Type B pancreatic cell (in vitro differentiated cells): ENCODE results near the gene NDUFS6. TPM values are rescaled to one million over a fixed set of nuclear protein-coding genes. Genes with fewer than 3 reads are reported as not detected.
"Not testable (repeated sequence)": the region's sequence is repeated elsewhere in the genome, so short reads cannot be mapped to it uniquely, and the experiment has no call there.

ENCODE experiments used
- DNase-seq: peaks from one replicate; pipeline ENCODE4 v3.0.0; 2021; ENCODE audit warnings: mixed read lengths; ENCODE audit not compliant: unreplicated experiment; ENCODE audit errors: extremely low spot score
- H3K27ac Mint-ChIP-seq: 2 replicates; pipeline ENCODE4 v1.8.0; 2021; ENCODE audit warnings: mild to moderate bottlenecking, mixed read lengths
- H3K27me3 Mint-ChIP-seq: 2 replicates; pipeline ENCODE4 v1.8.0; 2021; ENCODE audit warnings: mixed read lengths
- H3K36me3 Mint-ChIP-seq: 2 replicates; pipeline ENCODE4 v1.8.0; 2021; ENCODE audit warnings: mixed read lengths
- H3K4me1 Mint-ChIP-seq: one replicate; pipeline ENCODE4 v1.8.0; 2021; ENCODE audit warnings: mixed read lengths; ENCODE audit not compliant: unreplicated experiment
- H3K4me3 Mint-ChIP-seq: 2 replicates; pipeline ENCODE4 v1.8.0; 2021; ENCODE audit warnings: mild to moderate bottlenecking, mixed read lengths
- H3K9me3 Mint-ChIP-seq: 2 replicates; pipeline ENCODE4 v1.8.0; 2021; ENCODE audit warnings: mixed read lengths
- CTCF ChIP-seq: fragments of 200-600 bp; sonication (generic); conservative IDR thresholded peaks from 2 replicates; pipeline ENCODE4 v1.5.0; 2021; ENCODE audit warnings: antibody characterized with exemption, mild to moderate bottlenecking
- total RNA-seq: library from RNA; stranded (reverse); gene quantifications from 2 replicates; pipeline ENCODE4 v1.2.1, GENCODE V29; 2021; ENCODE audit warnings: low replicate concordance

Gene NDUFS6
- total RNA-seq, 1 donor from 2014 or later = 37.7 TPM

GRCh38 chr5:1815071-1815786 is 14.0 kb downstream of the NDUFS6 start:
- Mint-ChIP-seq H3K4me1 (no peaks in the 10 kb centered on the region), H3K27me3 (no peaks in the 10 kb centered on the region), H3K36me3 (peaks cover 67% of the 10 kb centered on the region), H3K9me3 (no peaks in the 10 kb centered on the region), H3K4me3 (no peak overlapping the region), H3K27ac (no peak overlapping the region)
- no peak for TF ChIP-seq CTCF
- DNase-seq = no peak

- Mint-ChIP-seq H3K27me3 (no peaks in the 10 kb centered on the region), H3K9me3 (no peaks in the 10 kb centered on the region), H3K36me3 (peaks cover 63% of the 10 kb centered on the region), H3K4me1 (no peaks in the 10 kb centered on the region), H3K27ac (no peak overlapping the region), H3K4me3 (no peak overlapping the region)
- DNase-seq = no peak
- TF ChIP-seq CTCF = no peak
Measured at GRCh38 chr5:1815881-1816292, 14.7 kb downstream of the NDUFS6 start.

- H3K27me3 Mint-ChIP-seq, H3K4me3 Mint-ChIP-seq, H3K9me3 Mint-ChIP-seq, DNase-seq, H3K27ac Mint-ChIP-seq, H3K4me1 Mint-ChIP-seq: not testable (repeated sequence)
- H3K36me3 Mint-ChIP-seq = peaks cover 64% of the 10 kb centered on the region
Measured at GRCh38 chr5:1816495-1817089, 15.4 kb downstream of the NDUFS6 start.

- no peaks in the 10 kb centered on the region for H3K4me1 Mint-ChIP-seq
- no peaks in the 10 kb centered on the region for H3K27me3 Mint-ChIP-seq
- H3K9me3 Mint-ChIP-seq = no peaks in the 10 kb centered on the region
- no peak overlapping the region for H3K27ac Mint-ChIP-seq
- no peak for TF ChIP-seq CTCF
- no peak overlapping the region for H3K4me3 Mint-ChIP-seq
- DNase-seq = no peak
- peaks cover 64% of the 10 kb centered on the region for H3K36me3 Mint-ChIP-seq
Measured at GRCh38 chr5:1817261-1818043, 16.2 kb downstream of the NDUFS6 start.

- TF ChIP-seq CTCF = no peak
- no peak for DNase-seq
- no peak overlapping the region for H3K27ac Mint-ChIP-seq
- H3K9me3 Mint-ChIP-seq = no peaks in the 10 kb centered on the region
- no peaks in the 10 kb centered on the region for H3K4me1 Mint-ChIP-seq
- H3K27me3 Mint-ChIP-seq = no peaks in the 10 kb centered on the region
- H3K4me3 Mint-ChIP-seq = no peak overlapping the region
- peaks cover 61% of the 10 kb centered on the region for H3K36me3 Mint-ChIP-seq
Measured at GRCh38 chr5:1818784-1819183, 17.6 kb downstream of the NDUFS6 start.

- DNase-seq = no peak
- no peak for TF ChIP-seq CTCF
- Mint-ChIP-seq H3K9me3 (no peaks in the 10 kb centered on the region), H3K4me3 (no peak overlapping the region), H3K27ac (no peak overlapping the region), H3K36me3 (peaks cover 55% of the 10 kb centered on the region), H3K27me3 (no peaks in the 10 kb centered on the region), H3K4me1 (no peaks in the 10 kb centered on the region)
Measured at GRCh38 chr5:1819458-1819857, 18.3 kb downstream of the NDUFS6 start.
